Measurements from ENCODE around the gene IKZF1.

IKZF1 gene

GRCh38 chr7:50431316-50431715, 126.8 kb downstream of the IKZF1 start:
- no peak overlapping the region for H2AFZ ChIP-seq (ENCODE audit: low read length, unreplicated experiment)
- H3K4me3 ChIP-seq (ENCODE audit: low read depth, low read length) = no peak overlapping the region
- H3K36me3 ChIP-seq (ENCODE audit: insufficient read depth, low read length) = no peaks in the 10 kb centered on the region
- H3K4me1 ChIP-seq (ENCODE audit: control insufficient read depth, insufficient read depth, low read length, unreplicated experiment) = peaks cover 7% of the 10 kb centered on the region
- no peak overlapping the region for H3K27ac ChIP-seq (ENCODE audit: low read depth, low read length)
- H3K27me3 ChIP-seq (ENCODE audit: insufficient read depth, low read length) = no peaks in the 10 kb centered on the region
- H3K79me2 ChIP-seq (ENCODE audit: control insufficient read depth, insufficient read depth, low read length, unreplicated experiment) = no peaks in the 10 kb centered on the region

- Histone ChIP-seq H3K27ac (ENCODE audit: low read depth, low read length) (no peak overlapping the region), H3K4me1 (ENCODE audit: control insufficient read depth, insufficient read depth, low read length, unreplicated experiment) (peaks cover 10% of the 10 kb centered on the region), H3K4me3 (ENCODE audit: low read depth, low read length) (no peak overlapping the region), H2AFZ (ENCODE audit: low read length, unreplicated experiment) (no peak overlapping the region), H3K36me3 (ENCODE audit: insufficient read depth, low read length) (no peaks in the 10 kb centered on the region), H3K79me2 (ENCODE audit: control insufficient read depth, insufficient read depth, low read length, unreplicated experiment) (no peaks in the 10 kb centered on the region), H3K27me3 (ENCODE audit: insufficient read depth, low read length) (no peaks in the 10 kb centered on the region)
Measured at GRCh38 chr7:50431722-50432305, 127.3 kb downstream of the IKZF1 start.

- no peak overlapping the region for H3K4me3 ChIP-seq (ENCODE audit: low read depth, low read length)
- no peaks in the 10 kb centered on the region for H3K27me3 ChIP-seq (ENCODE audit: insufficient read depth, low read length)
- peaks cover 16% of the 10 kb centered on the region for H3K4me1 ChIP-seq (ENCODE audit: control insufficient read depth, insufficient read depth, low read length, unreplicated experiment)
- peak overlapping the region; percentile 84 for H3K27ac ChIP-seq (ENCODE audit: low read depth, low read length)
- peaks cover 14% of the 10 kb centered on the region for H3K36me3 ChIP-seq (ENCODE audit: insufficient read depth, low read length)
- H3K79me2 ChIP-seq (ENCODE audit: control insufficient read depth, insufficient read depth, low read length, unreplicated experiment) = no peaks in the 10 kb centered on the region
- H2AFZ ChIP-seq (ENCODE audit: low read length, unreplicated experiment) = no peak overlapping the region
Measured at GRCh38 chr7:50436133-50436806, 131.8 kb downstream of the IKZF1 start.

- Histone ChIP-seq H3K27ac (ENCODE audit: low read depth, low read length) (peak overlapping the region; percentile 14; the same call in 1 of the 2 replicates), H3K36me3 (ENCODE audit: insufficient read depth, low read length) (peaks cover 14% of the 10 kb centered on the region; the same call in 1 of the 2 replicates), H3K27me3 (ENCODE audit: insufficient read depth, low read length) (no peaks in the 10 kb centered on the region), H3K79me2 (ENCODE audit: control insufficient read depth, insufficient read depth, low read length, unreplicated experiment) (peaks cover 24% of the 10 kb centered on the region), H3K4me1 (ENCODE audit: control insufficient read depth, insufficient read depth, low read length, unreplicated experiment) (peaks cover 24% of the 10 kb centered on the region), H2AFZ (ENCODE audit: low read length, unreplicated experiment) (no peak overlapping the region), H3K4me3 (ENCODE audit: low read depth, low read length) (no peak overlapping the region)
Measured at GRCh38 chr7:50446542-50446960, 142.0 kb downstream of the IKZF1 start.

- peak overlapping the region; percentile 88 for H3K4me3 ChIP-seq (ENCODE audit: low read depth, low read length)
- peaks cover 19% of the 10 kb centered on the region for H3K79me2 ChIP-seq (ENCODE audit: control insufficient read depth, insufficient read depth, low read length, unreplicated experiment)
- H3K27me3 ChIP-seq (ENCODE audit: insufficient read depth, low read length) = no peaks in the 10 kb centered on the region
- peaks cover 24% of the 10 kb centered on the region for H3K4me1 ChIP-seq (ENCODE audit: control insufficient read depth, insufficient read depth, low read length, unreplicated experiment)
- no peak overlapping the region for H2AFZ ChIP-seq (ENCODE audit: low read length, unreplicated experiment)
- H3K27ac ChIP-seq (ENCODE audit: low read depth, low read length) = no peak overlapping the region
- H3K36me3 ChIP-seq (ENCODE audit: insufficient read depth, low read length) = peaks cover 12% of the 10 kb centered on the region; the same call in 1 of the 2 replicates
Measured at GRCh38 chr7:50448823-50449222, 144.3 kb downstream of the IKZF1 start.

GRCh38 chr7:50449501-50449880, 145.0 kb downstream of the IKZF1 start:
- Histone ChIP-seq H3K27me3 (ENCODE audit: insufficient read depth, low read length) (peaks cover 4% of the 10 kb centered on the region; the same call in 1 of the 2 replicates), H3K4me3 (ENCODE audit: low read depth, low read length) (peak overlapping the region; percentile 88), H3K4me1 (ENCODE audit: control insufficient read depth, insufficient read depth, low read length, unreplicated experiment) (peaks cover 24% of the 10 kb centered on the region), H3K36me3 (ENCODE audit: insufficient read depth, low read length) (peaks cover 6% of the 10 kb centered on the region; the same call in 1 of the 2 replicates), H3K79me2 (ENCODE audit: control insufficient read depth, insufficient read depth, low read length, unreplicated experiment) (peaks cover 19% of the 10 kb centered on the region), H3K27ac (ENCODE audit: low read depth, low read length) (peak overlapping the region; percentile 70; the same call in 1 of the 2 replicates), H2AFZ (ENCODE audit: low read length, unreplicated experiment) (peak overlapping the region; percentile 31)

- H2AFZ ChIP-seq (ENCODE audit: low read length, unreplicated experiment) = peak within 1 kb of the TSS; percentile 94
- H3K4me1 ChIP-seq (ENCODE audit: control insufficient read depth, insufficient read depth, low read length, unreplicated experiment) = peaks cover 24% of the 10 kb centered on the region
- H3K27me3 ChIP-seq (ENCODE audit: insufficient read depth, low read length) = peaks cover 10% of the 10 kb centered on the region; the same call in 1 of the 2 replicates
- H3K79me2 ChIP-seq (ENCODE audit: control insufficient read depth, insufficient read depth, low read length, unreplicated experiment) = peaks cover 19% of the 10 kb centered on the region
- H3K27ac ChIP-seq (ENCODE audit: low read depth, low read length) = peak within 1 kb of the TSS; percentile 70
- peaks cover 6% of the 10 kb centered on the region; the same call in 1 of the 2 replicates for H3K36me3 ChIP-seq (ENCODE audit: insufficient read depth, low read length)
- H3K4me3 ChIP-seq (ENCODE audit: low read depth, low read length) = peak within 1 kb of the TSS; percentile 88
Measured at GRCh38 chr7:50449881-50450589, 145.5 kb downstream of the IKZF1 start, which contains the start of gene FIGNL1. TSS of gene FIGNL1 (minus strand) at chr7:50450350. CDS start at chr7:50447287, 3,063 bp downstream.

- Histone ChIP-seq H3K27ac (ENCODE audit: low read depth, low read length) (no peak overlapping the region), H3K79me2 (ENCODE audit: control insufficient read depth, insufficient read depth, low read length, unreplicated experiment) (peaks cover 19% of the 10 kb centered on the region), H2AFZ (ENCODE audit: low read length, unreplicated experiment) (peak overlapping the region; percentile 94), H3K36me3 (ENCODE audit: insufficient read depth, low read length) (peaks cover 6% of the 10 kb centered on the region; the same call in 1 of the 2 replicates), H3K27me3 (ENCODE audit: insufficient read depth, low read length) (peaks cover 12% of the 10 kb centered on the region; the same call in 1 of the 2 replicates), H3K4me3 (ENCODE audit: low read depth, low read length) (peak overlapping the region; percentile 88), H3K4me1 (ENCODE audit: control insufficient read depth, insufficient read depth, low read length, unreplicated experiment) (peaks cover 24% of the 10 kb centered on the region)
Measured at GRCh38 chr7:50450590-50451032, 146.1 kb downstream of the IKZF1 start.
